Mucosa of rectum (tissue), 2 donors: ENCODE measurements around the gene PKIG.
A peak's percentile ranks its signal among the peaks of the same experiment; 100 is the strongest.

Source experiments
- H3K27ac ChIP-seq, 2 donors: one replicate each; pipeline ENCODE4 v1.7.0; 2013; ENCODE audit warnings: inconsistent platforms in 2 of 2, low read depth in 2 of 2, low read length in 2 of 2
- H3K27me3 ChIP-seq, 2 donors: one replicate each; pipeline ENCODE4 v1.7.0; 2013; ENCODE audit warnings: low read length in 2 of 2; ENCODE audit not compliant: control insufficient read depth in 2 of 2, insufficient read depth in 2 of 2
- H3K36me3 ChIP-seq, 2 donors: one replicate each; pipeline ENCODE4 v1.7.0; 2013; ENCODE audit warnings: low read length in 2 of 2; ENCODE audit not compliant: control insufficient read depth in 2 of 2, insufficient read depth in 2 of 2
- H3K4me1 ChIP-seq, 2 donors: one replicate each; pipeline ENCODE4 v1.7.0; 2013; ENCODE audit warnings: low read length in 2 of 2, mild to moderate bottlenecking in 1 of 2; ENCODE audit not compliant: control insufficient read depth in 2 of 2, insufficient read depth in 2 of 2
- H3K4me3 ChIP-seq, 2 donors: one replicate each; pipeline ENCODE4 v1.7.0; 2013; ENCODE audit warnings: low read length in 2 of 2
- H3K9ac ChIP-seq, 2 donors: one replicate each; pipeline ENCODE4 v1.7.0; 2013; ENCODE audit warnings: low read length in 2 of 2, low read depth in 1 of 2, mild to moderate bottlenecking in 1 of 2
- H3K9me3 ChIP-seq, 2 donors: one replicate each; pipeline ENCODE4 v1.7.0; 2013; ENCODE audit warnings: low read length in 2 of 2; ENCODE audit not compliant: control insufficient read depth in 2 of 2
- donor health status: healthy.
- donor health status: Normal muscosa, but diverticular disease.

Gene PKIG

DNA sequence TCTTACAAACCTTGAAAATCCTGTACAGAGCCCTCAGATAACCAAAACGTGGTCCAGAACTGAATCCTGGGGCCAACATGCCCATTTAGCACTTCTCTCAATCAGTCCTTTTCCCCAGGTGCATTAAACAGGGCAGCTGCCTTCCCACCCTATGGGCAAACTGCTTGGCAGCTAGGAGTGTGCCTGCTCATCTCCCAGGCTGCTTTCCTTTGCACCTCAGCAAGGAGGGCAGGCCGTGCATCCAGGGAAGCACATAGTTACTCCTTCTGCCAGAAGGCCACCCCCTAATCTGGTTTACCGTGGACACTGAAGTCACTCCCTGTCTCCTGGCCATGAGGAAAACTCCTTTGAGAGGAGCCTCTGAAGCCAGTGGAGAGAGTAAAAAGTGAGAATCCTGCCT is 10.0 kb downstream of the PKIG start:
- no peaks in the 10 kb centered on the region for H3K4me1 ChIP-seq
- no peak overlapping the region for H3K9ac ChIP-seq
- H3K27ac ChIP-seq, result no peak overlapping the region
- no peaks in the 10 kb centered on the region for H3K9me3 ChIP-seq
- H3K27me3 ChIP-seq, result no peaks in the 10 kb centered on the region
- peaks cover 12 to 24% of the 10 kb centered on the region in 2 donors for H3K36me3 ChIP-seq
- no peak overlapping the region for H3K4me3 ChIP-seq

- Histone ChIP-seq H3K4me1 (peaks cover 0 to 7% of the 10 kb centered on the region in 2 donors), H3K27ac (no peak overlapping the region), H3K4me3 (no peak overlapping the region), H3K9ac (no peak overlapping the region), H3K9me3 (no peaks in the 10 kb centered on the region), H3K27me3 (no peaks in the 10 kb centered on the region), H3K36me3 (peaks cover 12 to 24% of the 10 kb centered on the region in 2 donors)
These were observed 11.4 kb downstream of the PKIG start for GRCh38 chr20:44593751-44594150.

DNA sequence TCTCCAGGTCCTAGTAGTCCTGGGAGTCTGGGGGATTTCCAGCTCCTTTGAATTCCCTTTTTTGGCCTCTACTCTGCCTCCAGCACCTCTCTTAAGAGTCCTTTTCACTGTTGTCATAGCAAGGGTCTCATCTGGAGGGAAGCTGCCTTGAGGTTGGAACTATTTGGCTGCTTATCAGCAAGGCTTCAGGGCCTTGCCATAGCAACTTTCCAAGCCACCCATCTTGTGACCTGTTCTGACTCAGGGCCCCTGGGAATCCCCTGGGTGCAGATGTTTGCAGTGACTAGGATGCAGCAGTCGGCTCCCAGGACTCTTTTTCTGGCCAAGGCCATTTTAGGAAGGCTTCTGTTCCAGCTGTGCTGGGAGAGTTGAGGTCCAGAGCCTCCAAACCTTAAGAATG is 12.4 kb downstream of the PKIG start:
- no peak overlapping the region for H3K27ac ChIP-seq
- peaks cover 0 to 8% of the 10 kb centered on the region in 2 donors for H3K4me1 ChIP-seq
- no peak overlapping the region for H3K4me3 ChIP-seq
- H3K9me3 ChIP-seq, result no peaks in the 10 kb centered on the region
- H3K27me3 ChIP-seq, result no peaks in the 10 kb centered on the region
- H3K9ac ChIP-seq, result no peak overlapping the region
- peaks cover 11 to 24% of the 10 kb centered on the region in 2 donors for H3K36me3 ChIP-seq

DNA sequence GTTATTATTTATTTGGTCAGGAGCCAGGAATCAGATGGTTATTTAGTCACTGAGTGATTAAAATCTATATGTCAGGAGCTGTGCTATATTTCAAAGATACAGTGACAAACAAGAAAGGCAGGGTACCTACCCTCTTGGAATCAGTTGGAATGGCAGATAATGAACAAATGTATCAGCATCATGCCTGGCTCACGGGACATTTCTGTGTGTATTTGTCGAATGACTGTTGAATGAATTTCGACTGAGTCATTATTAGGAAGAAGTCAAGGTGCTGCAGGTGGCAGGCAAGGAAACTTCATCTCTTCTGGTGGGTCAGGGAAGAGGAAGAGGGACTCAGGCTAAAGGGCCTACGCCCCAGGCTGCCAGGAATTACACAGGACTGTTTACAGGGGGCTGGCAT is 13.6 kb downstream of the PKIG start:
- Histone ChIP-seq H3K9me3 (no peaks in the 10 kb centered on the region), H3K27ac (no peak overlapping the region), H3K36me3 (peaks cover 2 to 15% of the 10 kb centered on the region in 2 donors), H3K4me1 (peaks cover 2 to 14% of the 10 kb centered on the region in 2 donors), H3K4me3 (no peak overlapping the region), H3K9ac (no peak overlapping the region), H3K27me3 (no peaks in the 10 kb centered on the region)

DNA sequence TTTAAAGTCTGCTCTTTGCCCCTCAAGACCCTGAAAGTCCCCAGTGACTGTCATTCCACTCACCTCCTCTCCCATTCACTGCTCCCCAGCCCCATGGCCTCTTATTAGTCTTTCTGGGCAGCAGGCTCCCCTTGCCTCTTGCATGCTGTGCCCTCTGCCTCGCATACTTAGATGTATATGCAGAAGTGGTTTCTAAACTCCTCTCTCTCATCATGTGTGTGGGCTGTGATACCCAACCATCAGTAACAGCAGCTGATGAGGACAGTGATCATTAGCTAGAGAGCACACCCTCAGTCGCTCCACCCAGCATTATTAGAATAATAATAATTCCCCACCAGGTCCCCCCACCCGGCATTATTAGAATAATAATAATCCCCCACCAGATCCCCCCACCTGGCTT is 14.5 kb downstream of the PKIG start:
- no peak overlapping the region for H3K9ac ChIP-seq
- peaks cover 2 to 9% of the 10 kb centered on the region in 2 donors for H3K36me3 ChIP-seq
- H3K4me1 ChIP-seq, result peaks cover 6 to 18% of the 10 kb centered on the region in 2 donors
- H3K27me3 ChIP-seq, result no peaks in the 10 kb centered on the region
- H3K27ac ChIP-seq, result no peak overlapping the region
- no peaks in the 10 kb centered on the region for H3K9me3 ChIP-seq
- no peak overlapping the region for H3K4me3 ChIP-seq

DNA sequence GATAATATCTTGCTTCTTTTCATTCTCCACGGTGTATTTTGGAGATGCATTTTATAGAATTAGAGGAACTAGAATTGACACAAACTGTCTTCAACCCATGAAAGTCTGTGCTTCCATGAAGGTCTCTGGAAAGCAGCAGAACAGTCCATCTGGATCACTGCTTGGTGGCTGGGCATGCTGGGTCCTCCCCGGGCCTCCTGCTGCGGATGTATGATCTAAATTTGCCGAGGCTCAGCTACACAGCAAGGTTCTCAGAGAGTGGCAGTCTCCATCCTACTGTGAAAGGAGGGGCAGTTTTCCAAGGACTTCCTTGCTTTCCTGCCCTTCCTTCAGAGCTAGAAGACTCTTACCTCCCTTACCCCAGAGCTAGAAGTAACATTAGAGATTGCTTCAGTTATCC is 15.1 kb downstream of the PKIG start:
- Histone ChIP-seq H3K27me3 (no peaks in the 10 kb centered on the region), H3K4me3 (no peak overlapping the region), H3K9ac (no peak overlapping the region), H3K36me3 (peaks cover under 1 to 3% of the 10 kb centered on the region in 2 donors), H3K4me1 (peaks cover 7 to 18% of the 10 kb centered on the region in 2 donors), H3K9me3 (no peaks in the 10 kb centered on the region), H3K27ac (peak overlapping the region in 1 of 2 donors; percentile 61)

GRCh38 chr20:44597930-44598329 is 15.6 kb downstream of the PKIG start:
- H3K4me3 ChIP-seq, result no peak overlapping the region

GRCh38 chr20:44598423-44599305 is 16.3 kb downstream of the PKIG start:
- Histone ChIP-seq H3K4me3 (peak overlapping the region in 1 of 2 donors; percentile 32), H3K4me1 (peaks cover 7 to 18% of the 10 kb centered on the region in 2 donors), H3K27me3 (no peaks in the 10 kb centered on the region), H3K9ac (no peak overlapping the region), H3K9me3 (no peaks in the 10 kb centered on the region), H3K27ac (peak overlapping the region; percentile 19 to 61), H3K36me3 (peaks cover 0 to 3% of the 10 kb centered on the region in 2 donors)

More at GRCh38 chr20:44597930-44598329, 15.6 kb downstream of the PKIG start:
- H3K9me3 ChIP-seq, result no peaks in the 10 kb centered on the region
- peak overlapping the region in 1 of 2 donors; percentile 61 for H3K27ac ChIP-seq
- no peaks in the 10 kb centered on the region for H3K27me3 ChIP-seq
- H3K9ac ChIP-seq, result no peak overlapping the region
- peaks cover 0 to 2% of the 10 kb centered on the region in 2 donors for H3K36me3 ChIP-seq
- H3K4me1 ChIP-seq, result peaks cover 7 to 18% of the 10 kb centered on the region in 2 donors

GRCh38 chr20:44599715-44600114 is 17.3 kb downstream of the PKIG start:
- Histone ChIP-seq H3K9ac (no peak overlapping the region), H3K9me3 (no peaks in the 10 kb centered on the region), H3K27me3 (no peaks in the 10 kb centered on the region), H3K4me3 (no peak overlapping the region), H3K4me1 (peaks cover 7 to 18% of the 10 kb centered on the region in 2 donors), H3K27ac (no peak overlapping the region), H3K36me3 (peaks cover 0 to 3% of the 10 kb centered on the region in 2 donors)

- H3K9ac ChIP-seq, result no peak overlapping the region
- no peaks in the 10 kb centered on the region for H3K27me3 ChIP-seq
- no peaks in the 10 kb centered on the region for H3K9me3 ChIP-seq
- H3K4me1 ChIP-seq, result peaks cover 7 to 18% of the 10 kb centered on the region in 2 donors
- peaks cover 0 to 3% of the 10 kb centered on the region in 2 donors for H3K36me3 ChIP-seq
- no peak overlapping the region for H3K4me3 ChIP-seq
- H3K27ac ChIP-seq, result peak overlapping the region; percentile 60 to 72
These were observed 17.9 kb downstream of the PKIG start for GRCh38 chr20:44600301-44600700.
